A549 treated with DMSO at 1 μM for 4 hours (cell line): ENCODE measurements around the gene ZFR. TPM values are rescaled to one million over a fixed set of nuclear protein-coding genes. Genes with fewer than 3 reads are reported as not detected.

Experiments used
- total RNA-seq: library from RNA; stranded (reverse); fragments of 200-300 nt; extraction: Qiagen RNA extraction; gene quantifications from 5 replicates; pipeline ENCODE4 v1.2.3, GENCODE V29; 2022; ENCODE audit warnings: low read depth

ZFR gene
- total RNA-seq, result 60.4 to 70.1 TPM (median 67.3 TPM) in 5 replicates

GRCh38 chr5:32444431-32445286 is at the start of gene ZFR:
Gene ZFR, minus strand, starts transcription at chr5:32444740. Its CDS starts 82 bp downstream, at chr5:32444658.

GRCh38 chr5:32312595-32313332 is 131.8 kb downstream of the ZFR start, which contains the start of gene MTMR12:
Gene MTMR12, minus strand, starts transcription at chr5:32312939. Its CDS starts 101 bp downstream, at chr5:32312838.

Other genes starting within 250 kb of the ZFR start
- gene MTMR12, start 131.8 kb downstream of the ZFR start, total RNA-seq, result 14.4 to 18.8 TPM (median 17.6 TPM) in 5 replicates
- gene SUB1, start 140.8 kb upstream of the ZFR start, total RNA-seq, result 185 to 303 TPM (median 260 TPM) in 5 replicates